ENCODE data around the gene ATF5. TPM values are rescaled to one million over a fixed set of nuclear protein-coding genes. Genes with fewer than 3 reads are reported as not detected.

Gene ATF5
- total RNA-seq, 1 donor from 2014 or later, result 20.1 TPM

DNA sequence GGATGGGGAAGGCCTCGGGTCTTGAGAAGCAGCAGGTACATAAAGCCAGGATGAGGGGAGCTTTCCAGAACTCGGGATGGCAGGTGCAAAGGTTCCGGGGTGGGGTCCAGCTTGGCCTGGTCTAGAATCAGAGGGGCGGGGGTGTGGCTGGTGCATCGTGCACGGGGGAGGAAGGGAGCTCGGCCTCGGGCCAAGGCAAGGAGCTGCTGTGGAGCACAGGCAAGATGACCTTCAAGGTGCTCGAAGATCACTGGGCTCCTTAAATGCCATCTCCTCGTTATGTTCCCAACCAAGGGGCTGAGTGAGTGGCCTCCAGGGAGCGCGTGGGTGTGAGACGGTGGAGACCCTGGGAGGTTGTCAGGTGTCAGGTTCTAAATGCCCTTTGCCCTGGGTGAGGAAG is 48.1 kb downstream of the ATF5 start:
- H3K27ac Mint-ChIP-seq (ENCODE audit: unreplicated experiment), result no peak overlapping the region
- H3K36me3 Mint-ChIP-seq (ENCODE audit: unreplicated experiment), result peaks cover 6% of the 10 kb centered on the region

DNA sequence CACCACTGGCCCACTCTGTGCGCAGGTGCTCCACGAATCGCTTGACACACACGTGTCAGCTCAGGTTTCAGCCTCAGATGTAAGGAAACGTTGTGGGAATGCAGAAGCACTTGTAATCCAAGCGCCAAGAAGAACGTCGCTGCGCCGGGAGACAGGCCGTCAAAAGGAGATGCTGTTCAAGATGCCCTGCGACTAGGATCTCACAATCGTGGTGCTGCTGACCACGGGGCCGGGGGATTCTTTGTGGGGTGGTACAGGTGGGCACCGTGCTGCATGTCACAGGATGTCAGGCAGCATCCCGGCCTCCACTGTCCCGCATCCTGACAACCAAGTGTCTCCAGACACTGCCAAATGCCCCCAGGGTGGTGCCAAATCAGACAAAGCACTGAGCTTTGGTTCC is 48.9 kb downstream of the ATF5 start:
- Mint-ChIP-seq H3K36me3 (ENCODE audit: unreplicated experiment) (peaks cover 6% of the 10 kb centered on the region), H3K9me3 (ENCODE audit: unreplicated experiment) (no peaks in the 10 kb centered on the region), H3K4me1 (ENCODE audit: unreplicated experiment) (no peaks in the 10 kb centered on the region), H3K4me3 (ENCODE audit: unreplicated experiment) (no peak overlapping the region), H3K27ac (ENCODE audit: unreplicated experiment) (no peak overlapping the region), H3K27me3 (ENCODE audit: unreplicated experiment) (no peaks in the 10 kb centered on the region)
- DNase-seq (ENCODE audit: extremely low spot score, unreplicated experiment), result no peak
- TF ChIP-seq, protein P1, sequence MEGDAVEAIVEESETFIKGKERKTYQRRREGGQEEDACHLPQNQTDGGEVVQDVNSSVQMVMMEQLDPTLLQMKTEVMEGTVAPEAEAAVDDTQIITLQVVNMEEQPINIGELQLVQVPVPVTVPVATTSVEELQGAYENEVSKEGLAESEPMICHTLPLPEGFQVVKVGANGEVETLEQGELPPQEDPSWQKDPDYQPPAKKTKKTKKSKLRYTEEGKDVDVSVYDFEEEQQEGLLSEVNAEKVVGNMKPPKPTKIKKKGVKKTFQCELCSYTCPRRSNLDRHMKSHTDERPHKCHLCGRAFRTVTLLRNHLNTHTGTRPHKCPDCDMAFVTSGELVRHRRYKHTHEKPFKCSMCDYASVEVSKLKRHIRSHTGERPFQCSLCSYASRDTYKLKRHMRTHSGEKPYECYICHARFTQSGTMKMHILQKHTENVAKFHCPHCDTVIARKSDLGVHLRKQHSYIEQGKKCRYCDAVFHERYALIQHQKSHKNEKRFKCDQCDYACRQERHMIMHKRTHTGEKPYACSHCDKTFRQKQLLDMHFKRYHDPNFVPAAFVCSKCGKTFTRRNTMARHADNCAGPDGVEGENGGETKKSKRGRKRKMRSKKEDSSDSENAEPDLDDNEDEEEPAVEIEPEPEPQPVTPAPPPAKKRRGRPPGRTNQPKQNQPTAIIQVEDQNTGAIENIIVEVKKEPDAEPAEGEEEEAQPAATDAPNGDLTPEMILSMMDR (IDR thresholded peaks at IDR 0.05), result no peak

More for the DNA sequence above, 48.1 kb downstream of the ATF5 start:
- no peaks in the 10 kb centered on the region for H3K9me3 Mint-ChIP-seq (ENCODE audit: unreplicated experiment)
- DNase-seq (ENCODE audit: extremely low spot score, unreplicated experiment), result no peak
- no peak overlapping the region for H3K4me3 Mint-ChIP-seq (ENCODE audit: unreplicated experiment)
- no peaks in the 10 kb centered on the region for H3K4me1 Mint-ChIP-seq (ENCODE audit: unreplicated experiment)
- TF ChIP-seq, protein P1 (IDR thresholded peaks at IDR 0.05), result no peak
- H3K27me3 Mint-ChIP-seq (ENCODE audit: unreplicated experiment), result no peaks in the 10 kb centered on the region

DNA sequence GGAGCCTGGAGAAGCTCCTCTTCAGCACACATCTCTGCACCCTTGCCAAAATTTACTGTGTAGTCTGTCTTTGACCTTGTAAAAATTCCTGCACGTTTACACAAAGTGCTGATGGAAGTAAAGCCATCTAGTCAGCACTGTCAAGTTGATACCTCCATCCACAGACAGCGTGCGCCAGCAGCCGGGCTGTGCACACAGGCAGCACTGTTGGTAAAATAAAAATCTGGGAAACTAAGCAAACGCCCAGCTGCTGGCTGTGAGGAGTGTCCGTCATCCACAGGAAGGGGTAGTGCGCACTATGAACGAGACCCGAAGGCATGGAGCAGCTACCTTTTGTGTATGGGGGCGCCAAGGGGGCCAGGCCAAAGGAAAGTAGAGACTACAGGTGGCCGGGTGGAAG is 49.3 kb downstream of the ATF5 start:
- peaks cover 6% of the 10 kb centered on the region for H3K36me3 Mint-ChIP-seq (ENCODE audit: unreplicated experiment)
- H3K9me3 Mint-ChIP-seq (ENCODE audit: unreplicated experiment), result no peaks in the 10 kb centered on the region
- no peak overlapping the region for H3K27ac Mint-ChIP-seq (ENCODE audit: unreplicated experiment)
- TF ChIP-seq, protein P1 (IDR thresholded peaks at IDR 0.05), result no peak
- no peaks in the 10 kb centered on the region for H3K4me1 Mint-ChIP-seq (ENCODE audit: unreplicated experiment)
- no peak overlapping the region for H3K4me3 Mint-ChIP-seq (ENCODE audit: unreplicated experiment)
- no peak for DNase-seq (ENCODE audit: extremely low spot score, unreplicated experiment)
- H3K27me3 Mint-ChIP-seq (ENCODE audit: unreplicated experiment), result no peaks in the 10 kb centered on the region

GRCh38 chr19:49981603-49982593 is 52.9 kb downstream of the ATF5 start:
- H3K27ac Mint-ChIP-seq (ENCODE audit: unreplicated experiment), result no peak overlapping the region
- H3K4me3 Mint-ChIP-seq (ENCODE audit: unreplicated experiment), result no peak overlapping the region
- TF ChIP-seq, protein P1 (IDR thresholded peaks at IDR 0.05), result no peak
- no peaks in the 10 kb centered on the region for H3K9me3 Mint-ChIP-seq (ENCODE audit: unreplicated experiment)
- no peaks in the 10 kb centered on the region for H3K4me1 Mint-ChIP-seq (ENCODE audit: unreplicated experiment)
- no peaks in the 10 kb centered on the region for H3K27me3 Mint-ChIP-seq (ENCODE audit: unreplicated experiment)
- DNase-seq (ENCODE audit: extremely low spot score, unreplicated experiment), result no peak
- H3K36me3 Mint-ChIP-seq (ENCODE audit: unreplicated experiment), result peaks cover 18% of the 10 kb centered on the region

Small RNA genes lying within 50 kb of the gene (microRNA-seq; reads per million reads assigned to microRNA genes)
- not detected for gene MIR4750 (ENCODE audit: unreplicated experiment)

Other genes with a start within 250 kb of the ATF5 start
- gene ADM5, start 239.6 kb upstream of the ATF5 start, total RNA-seq, result 0.73 and 1.5 TPM in 2 replicates
- 44.2 and 48.8 TPM in 2 replicates for gene CPT1C, start 238.1 kb upstream of the ATF5 start, total RNA-seq
- not detected in 2 replicates for gene TSKS, start 165.9 kb upstream of the ATF5 start, total RNA-seq
- 130 and 133 TPM in 2 replicates for gene AP2A1, start 162.2 kb upstream of the ATF5 start, total RNA-seq
- 19.9 and 24.4 TPM in 2 replicates for gene FUZ, start 115.9 kb upstream of the ATF5 start, total RNA-seq
- gene MED25, start 110.9 kb upstream of the ATF5 start, total RNA-seq, result 56.1 and 58.1 TPM in 2 replicates
- gene PTOV1, start 78.0 kb upstream of the ATF5 start, total RNA-seq, result 266 and 295 TPM in 2 replicates
- gene PNKP, start 61.6 kb upstream of the ATF5 start, total RNA-seq, result 68.3 and 76.4 TPM in 2 replicates
- 59.7 and 61.2 TPM in 2 replicates for gene AKT1S1, start 51.9 kb upstream of the ATF5 start, total RNA-seq
- 69.2 and 71.9 TPM in 2 replicates for gene TBC1D17, start 51.5 kb upstream of the ATF5 start, total RNA-seq
- gene IL4I1, start 32.3 kb upstream of the ATF5 start, total RNA-seq, result 0.55 TPM in 1 of 2 replicates, not detected in the other
- 57.7 and 65.1 TPM in 2 replicates for gene NUP62, start 299 bp downstream of the ATF5 start, total RNA-seq
- gene SIGLEC11, start 32.0 kb downstream of the ATF5 start, total RNA-seq, result not detected in 2 replicates
- 31.5 and 35.8 TPM in 2 replicates for gene VRK3, start 96.2 kb downstream of the ATF5 start, total RNA-seq
- 9.8 and 10.4 TPM in 2 replicates for gene ZNF473, start 96.8 kb downstream of the ATF5 start, total RNA-seq
- gene IZUMO2, start 234.1 kb downstream of the ATF5 start, total RNA-seq, result not detected in 2 replicates

Data from osteocyte (in vitro differentiated cells).